OCI-LY1 (cell line): ENCODE measurements around the gene CFAP91.

ENCODE experiments used
- EZH2 ChIP-seq: fragments of 200-600 bp; sonication (generic), shearing (Covaris generic); IDR thresholded peaks from 2 replicates; pipeline ENCODE4 v1.8.0; 2017; ENCODE audit warnings: borderline replicate concordance, mixed run types, mild to moderate bottlenecking, antibody characterized with exemption, low read length, moderate library complexity, mixed read lengths
- TF ChIP-seq, protein P1 (sequence below): fragments of 200-600 bp; sonication (generic), shearing (Covaris generic); IDR thresholded peaks from 2 replicates; pipeline ENCODE4 v1.5.1; 2017; ENCODE audit warnings: mild to moderate bottlenecking, antibody characterized with exemption, low read length, moderate library complexity, mixed read lengths

DNA sequence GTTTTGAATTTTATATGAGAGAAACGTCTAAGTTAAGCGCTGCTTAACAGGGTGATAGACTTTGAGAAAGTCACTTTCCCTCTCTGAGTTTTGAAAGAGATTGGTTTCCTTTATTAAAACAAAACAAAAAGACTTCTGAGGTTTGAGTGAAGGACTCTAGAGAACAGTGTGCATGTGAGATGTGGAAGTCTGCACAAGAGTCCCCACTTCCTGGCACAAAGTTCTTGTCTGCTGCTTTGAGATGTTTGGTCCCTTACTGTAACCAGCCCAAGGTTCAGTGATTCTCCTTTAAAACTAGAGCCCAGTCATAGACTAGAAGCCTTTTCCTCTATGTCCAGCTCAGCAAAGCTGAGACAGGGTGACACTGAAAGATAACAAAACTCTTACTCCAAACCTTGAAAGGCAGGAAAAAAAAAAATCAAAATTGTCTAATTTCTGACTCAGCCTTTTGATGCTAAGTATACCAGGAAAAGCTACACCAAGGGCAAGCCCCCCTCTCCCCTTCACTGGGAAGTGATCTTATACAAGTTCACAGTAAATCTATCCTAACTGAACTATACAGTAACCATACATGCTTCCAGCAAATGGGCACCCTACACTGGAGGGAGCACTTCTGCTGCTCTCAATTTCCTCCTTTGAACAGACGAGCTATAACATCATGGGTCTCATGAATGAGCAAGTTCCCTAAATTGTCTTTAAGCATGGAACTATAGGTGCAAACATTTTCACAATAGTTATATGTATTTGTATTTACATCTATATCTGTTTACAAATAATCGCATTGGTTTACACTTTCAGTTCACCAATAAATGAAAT, 44.7 kb upstream of the CFAP91 start:
- TF ChIP-seq, protein P1, sequence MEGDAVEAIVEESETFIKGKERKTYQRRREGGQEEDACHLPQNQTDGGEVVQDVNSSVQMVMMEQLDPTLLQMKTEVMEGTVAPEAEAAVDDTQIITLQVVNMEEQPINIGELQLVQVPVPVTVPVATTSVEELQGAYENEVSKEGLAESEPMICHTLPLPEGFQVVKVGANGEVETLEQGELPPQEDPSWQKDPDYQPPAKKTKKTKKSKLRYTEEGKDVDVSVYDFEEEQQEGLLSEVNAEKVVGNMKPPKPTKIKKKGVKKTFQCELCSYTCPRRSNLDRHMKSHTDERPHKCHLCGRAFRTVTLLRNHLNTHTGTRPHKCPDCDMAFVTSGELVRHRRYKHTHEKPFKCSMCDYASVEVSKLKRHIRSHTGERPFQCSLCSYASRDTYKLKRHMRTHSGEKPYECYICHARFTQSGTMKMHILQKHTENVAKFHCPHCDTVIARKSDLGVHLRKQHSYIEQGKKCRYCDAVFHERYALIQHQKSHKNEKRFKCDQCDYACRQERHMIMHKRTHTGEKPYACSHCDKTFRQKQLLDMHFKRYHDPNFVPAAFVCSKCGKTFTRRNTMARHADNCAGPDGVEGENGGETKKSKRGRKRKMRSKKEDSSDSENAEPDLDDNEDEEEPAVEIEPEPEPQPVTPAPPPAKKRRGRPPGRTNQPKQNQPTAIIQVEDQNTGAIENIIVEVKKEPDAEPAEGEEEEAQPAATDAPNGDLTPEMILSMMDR: no peak
- TF ChIP-seq EZH2: no peak
